Measurements from ENCODE around the gene ARHGDIG.
"Not testable (repeated sequence)": the region's sequence is repeated elsewhere in the genome, so short reads cannot be mapped to it uniquely, and the experiment has no call there.

ARHGDIG gene

DNA sequence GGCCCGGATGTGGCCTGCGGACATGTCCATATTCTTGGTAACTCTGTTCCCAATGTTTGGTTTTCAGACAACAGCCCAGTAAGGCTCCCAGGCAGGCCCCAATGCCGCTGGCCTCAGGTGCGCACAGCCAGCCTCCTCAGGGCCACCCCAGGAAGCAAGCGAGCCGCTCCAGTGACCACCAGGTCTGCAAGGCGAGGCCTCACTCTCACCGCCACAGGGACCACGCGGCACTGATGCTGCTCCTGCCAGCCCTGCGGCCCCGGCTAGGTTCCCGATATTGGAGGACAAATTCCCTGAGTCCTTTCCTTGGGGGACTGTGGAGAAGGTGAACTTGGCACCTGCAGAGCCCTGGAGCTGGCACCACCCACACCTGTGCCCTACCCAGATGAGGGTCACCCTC lies 21.6 kb downstream of the ARHGDIG start:
- DNase-seq, result no peak

- DNase-seq, result no peak
Observed at GRCh38 chr16:303760-304505, 23.5 kb downstream of the ARHGDIG start.

DNA sequence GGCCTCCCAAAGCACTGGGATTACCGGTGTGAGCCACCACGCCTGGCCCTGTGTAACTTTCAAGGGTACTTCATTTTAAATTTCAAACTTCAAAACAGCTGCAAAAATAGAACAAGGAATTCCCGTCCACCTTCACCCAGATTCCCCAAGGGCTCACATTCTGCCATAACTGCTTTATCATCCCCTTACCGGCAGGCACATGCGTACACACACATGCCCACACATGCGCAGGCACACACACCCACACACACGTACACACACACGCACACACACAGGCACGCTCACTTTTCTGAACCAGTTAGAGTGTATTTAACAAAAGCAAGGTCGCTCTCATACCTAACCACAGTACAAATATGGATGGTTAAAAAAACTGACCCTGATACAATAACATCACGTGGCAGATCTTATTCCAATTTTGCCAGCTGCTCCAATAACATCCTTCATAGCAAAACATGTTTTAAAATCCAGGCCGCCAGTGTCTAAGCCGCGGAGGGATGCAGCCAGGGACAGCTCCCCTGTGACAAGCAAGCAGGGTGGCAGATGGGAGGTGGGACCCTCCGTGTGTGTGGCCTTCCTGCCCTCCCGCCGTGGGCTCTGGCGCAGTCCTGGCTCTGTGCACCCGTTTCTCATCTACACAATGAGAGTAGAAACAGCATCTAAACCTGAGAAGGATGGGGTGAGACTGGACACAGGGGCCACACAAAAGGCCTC lies 25.7 kb downstream of the ARHGDIG start:
- no peak for DNase-seq

GRCh38 chr16:306911-307370 lies 26.6 kb downstream of the ARHGDIG start:
- no peak for DNase-seq

DNA sequence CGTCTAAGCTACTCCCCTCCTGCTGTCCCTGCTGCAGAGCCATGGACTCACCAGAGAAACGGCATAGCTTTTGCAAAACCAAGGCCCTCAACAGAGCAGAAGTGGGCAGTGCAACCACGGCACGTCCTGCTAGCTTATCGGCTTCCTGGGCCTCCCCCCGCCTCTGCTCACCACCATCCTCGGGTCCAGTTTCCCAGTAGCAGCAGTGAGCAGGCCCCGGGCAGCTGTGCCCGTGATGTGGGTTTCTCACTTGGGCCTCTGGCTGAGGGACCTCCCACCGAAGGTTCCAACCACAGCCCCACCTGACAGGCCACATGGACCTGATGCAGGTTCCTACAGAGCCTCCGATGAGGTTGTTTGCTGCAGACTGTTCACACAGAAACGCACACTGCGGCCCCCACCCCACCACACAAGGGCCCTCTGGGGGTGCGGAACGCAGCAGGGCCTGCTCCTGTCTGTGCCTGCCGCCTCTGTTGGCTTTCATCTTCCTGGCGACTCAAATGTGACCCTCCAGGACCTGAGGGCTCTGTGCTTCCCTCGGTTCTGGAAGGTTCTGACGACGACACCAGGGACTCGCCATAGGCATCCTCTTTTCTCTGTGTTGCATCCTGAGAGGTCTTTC lies 27.4 kb downstream of the ARHGDIG start:
- DNase-seq, result no peak

GRCh38 chr16:309476-309875 lies 29.1 kb downstream of the ARHGDIG start:
- DNase-seq, result no peak

DNA sequence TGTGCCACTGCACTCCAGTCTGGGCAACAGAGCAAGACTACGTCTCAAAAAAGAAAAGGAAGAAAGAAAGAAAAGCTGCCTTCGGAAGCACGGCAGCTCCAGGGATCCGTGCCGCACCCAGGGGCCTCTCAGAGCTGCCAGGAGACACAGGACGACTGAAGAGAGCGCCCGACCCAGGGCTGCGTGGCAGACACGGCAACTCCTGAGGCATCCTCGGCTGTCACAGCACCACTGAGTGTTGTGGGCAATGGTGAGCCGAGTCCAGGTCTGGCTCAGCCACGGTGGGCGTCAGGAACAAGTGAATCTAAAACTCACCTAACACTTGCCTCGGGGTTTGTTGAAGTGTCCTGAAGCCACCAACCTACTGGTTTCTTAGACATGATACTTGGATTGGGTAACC lies 31.3 kb downstream of the ARHGDIG start:
- no peak for DNase-seq

DNA sequence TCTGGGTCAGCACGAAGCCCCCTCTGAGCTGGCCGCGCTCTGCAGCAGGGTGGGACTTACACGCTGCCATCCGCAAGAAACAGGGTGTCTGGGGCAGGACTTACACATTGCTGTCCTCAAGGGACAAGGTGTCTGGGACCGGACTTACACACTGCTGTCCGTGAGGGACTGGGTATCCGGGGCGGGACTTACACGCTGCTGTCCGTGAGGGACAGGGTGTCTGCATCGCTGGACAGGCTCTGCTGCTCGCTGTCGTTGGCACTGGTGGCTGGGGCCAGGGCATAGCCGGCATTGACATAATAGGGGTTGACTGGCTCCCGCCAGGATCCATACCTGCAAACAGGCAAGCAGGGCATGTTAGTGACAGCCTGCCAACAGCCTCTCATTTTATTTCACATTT lies 34.0 kb downstream of the ARHGDIG start:
- DNase-seq, result no peak

- no peak for DNase-seq
Observed at GRCh38 chr16:314795-315299, 34.5 kb downstream of the ARHGDIG start.

DNA sequence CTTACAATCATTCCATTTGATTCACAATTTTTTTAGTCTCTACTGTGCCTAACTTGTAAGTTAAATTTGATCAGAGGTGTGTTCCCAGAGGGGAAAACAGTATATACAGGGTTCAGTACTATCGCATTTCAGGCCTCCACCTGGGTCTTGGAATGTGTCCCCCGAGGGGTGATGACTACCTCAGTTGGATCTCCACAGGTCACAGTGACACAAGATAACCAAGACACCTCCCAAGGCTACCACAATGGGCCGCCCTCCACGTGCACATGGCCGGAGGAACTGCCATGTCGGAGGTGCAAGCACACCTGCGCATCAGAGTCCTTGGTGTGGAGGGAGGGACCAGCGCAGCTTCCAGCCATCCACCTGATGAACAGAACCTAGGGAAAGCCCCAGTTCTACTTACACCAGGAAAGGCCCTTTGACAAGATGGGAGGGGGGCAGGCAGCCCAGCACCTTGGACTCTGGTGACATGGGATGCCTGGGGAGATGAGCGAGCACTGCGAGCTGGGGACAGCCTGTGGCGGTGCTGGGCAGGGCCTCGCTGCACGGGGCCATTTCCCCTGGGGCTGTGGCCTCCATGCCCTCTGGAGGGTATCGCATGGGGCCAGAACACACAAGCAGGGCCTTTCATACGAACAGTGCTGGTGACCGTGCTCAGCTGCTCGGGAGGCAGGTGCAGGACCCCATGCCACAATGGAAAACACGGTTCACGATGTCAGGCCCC lies 36.5 kb downstream of the ARHGDIG start:
- no peak for DNase-seq

- no peak for DNase-seq
Observed at GRCh38 chr16:317583-317982, 37.2 kb downstream of the ARHGDIG start.

DNA sequence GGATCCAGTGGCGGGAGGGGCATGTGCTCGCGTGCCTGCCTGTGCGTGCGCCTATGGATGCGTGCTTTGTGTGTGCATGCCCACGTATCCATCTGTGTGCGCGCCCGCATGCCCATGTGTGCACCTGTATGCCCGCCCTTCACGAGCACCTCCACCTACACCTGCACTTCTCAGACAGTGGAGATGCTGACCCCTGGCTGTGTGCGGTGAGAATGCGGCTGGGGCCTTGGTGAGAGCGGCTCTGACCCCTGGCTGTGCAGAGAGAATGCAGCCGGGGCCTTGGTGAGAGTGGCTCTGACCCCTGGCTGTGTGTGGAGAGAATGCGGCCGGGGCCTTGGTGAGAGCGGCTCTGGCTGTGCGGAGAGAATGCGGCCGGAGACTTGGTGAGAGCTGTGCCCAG lies 38.2 kb downstream of the ARHGDIG start:
- no peak for DNase-seq

GRCh38 chr16:320206-320605 lies 39.8 kb downstream of the ARHGDIG start:
- DNase-seq, result no peak

- no peak for DNase-seq
Observed at GRCh38 chr16:321532-321931, 41.1 kb downstream of the ARHGDIG start.

- no peak for DNase-seq
Observed at GRCh38 chr16:322476-323143, 42.2 kb downstream of the ARHGDIG start.

- no peak for DNase-seq
Observed at GRCh38 chr16:324201-324450, 43.7 kb downstream of the ARHGDIG start.

DNA sequence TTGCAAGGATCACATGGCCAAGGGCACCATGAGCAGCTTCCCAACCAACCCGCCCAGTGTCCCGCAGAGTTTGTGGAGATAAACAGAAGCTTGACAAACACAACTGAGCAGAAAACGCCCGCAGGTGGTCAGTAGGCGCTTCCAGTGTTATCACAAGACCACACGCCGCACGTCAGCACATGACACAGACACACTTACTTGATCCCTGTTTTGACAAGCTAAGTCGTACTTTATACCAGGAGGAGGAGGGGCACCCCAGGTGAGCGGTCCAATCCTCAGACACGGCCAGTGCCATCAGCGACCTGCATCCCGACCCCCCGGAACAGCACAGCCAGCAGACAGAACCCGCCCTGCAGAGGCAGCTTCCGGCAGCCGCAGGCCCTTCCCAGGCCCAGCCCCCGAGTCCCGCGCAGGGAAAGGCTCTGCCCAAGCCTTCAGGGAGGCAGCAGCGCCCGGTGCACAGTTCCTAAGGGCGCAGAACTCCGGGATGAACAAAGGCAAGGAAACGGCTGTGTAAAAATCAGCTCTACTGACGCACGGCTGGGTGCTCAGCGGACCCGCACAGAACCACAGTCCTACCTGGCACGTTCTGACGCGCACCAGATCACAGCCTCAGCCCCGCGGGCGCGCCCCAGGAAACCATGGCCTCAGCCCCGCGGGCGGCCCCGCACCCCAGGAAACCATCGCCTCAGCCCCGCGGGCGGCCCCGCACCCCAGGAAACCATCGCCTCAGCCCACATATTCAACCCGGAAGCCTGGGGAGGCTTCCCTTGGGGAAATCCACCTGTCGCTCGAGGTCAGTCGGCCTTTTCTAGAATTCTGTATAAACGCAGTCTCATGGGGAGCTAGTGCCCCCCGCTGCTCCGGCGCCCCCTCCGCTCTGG lies 44.3 kb downstream of the ARHGDIG start:
- DNase-seq, result no peak

- DNase-seq, result no peak
Observed at GRCh38 chr16:325375-326145, 45.2 kb downstream of the ARHGDIG start.

- DNase-seq, result no peak
Observed at GRCh38 chr16:330741-331140, 50.4 kb downstream of the ARHGDIG start.

- not testable (repeated sequence) for DNase-seq
Observed at GRCh38 chr16:331181-331814, 50.9 kb downstream of the ARHGDIG start.
